Superior temporal gyrus (tissue), 1 donor: Measurements from ENCODE around the gene SPDYE3.
A peak's percentile ranks its signal among the peaks of the same experiment; 100 is the strongest.
"Not testable (repeated sequence)": the region's sequence is repeated elsewhere in the genome, so short reads cannot be mapped to it uniquely, and the experiment has no call there.

Source experiments
- DNase-seq: peaks from one replicate; pipeline ENCODE4 v3.0.0-alpha.2; 2016; ENCODE audit errors: extremely low spot score

The SPDYE3 gene

GRCh38 chr7:100288258-100288657 lies 19.2 kb upstream of the SPDYE3 start:
- not testable (repeated sequence) for DNase-seq

- not testable (repeated sequence) for DNase-seq
Observed at GRCh38 chr7:100292162-100292561, 15.3 kb upstream of the SPDYE3 start.

- DNase-seq: not testable (repeated sequence)
Observed at GRCh38 chr7:100295269-100295668, 12.2 kb upstream of the SPDYE3 start.

GRCh38 chr7:100297852-100298631 lies 9.5 kb upstream of the SPDYE3 start:
- not testable (repeated sequence) for DNase-seq

- DNase-seq: not testable (repeated sequence)
Observed at GRCh38 chr7:100298632-100298895, 8.9 kb upstream of the SPDYE3 start.

DNA sequence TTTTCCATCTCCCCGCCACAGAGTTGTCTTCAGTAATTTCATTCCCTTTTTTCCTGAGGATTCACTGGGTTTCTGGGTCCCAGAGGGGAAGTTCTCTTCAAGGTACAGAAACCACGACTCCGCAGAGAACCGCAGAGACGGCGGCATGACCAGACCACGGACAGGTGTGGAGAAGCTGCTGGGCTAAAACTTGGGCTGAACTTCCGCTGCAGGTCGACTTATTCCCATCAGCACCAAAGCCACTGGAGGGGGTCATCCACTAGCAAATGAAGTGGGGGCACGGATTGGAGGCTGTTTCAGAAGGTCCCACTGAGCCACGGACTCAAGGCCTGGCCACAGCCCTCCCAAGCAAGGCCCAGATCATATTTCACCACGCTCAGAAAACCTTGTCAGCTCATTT lies 3.0 kb upstream of the SPDYE3 start:
- not testable (repeated sequence) for DNase-seq

DNA sequence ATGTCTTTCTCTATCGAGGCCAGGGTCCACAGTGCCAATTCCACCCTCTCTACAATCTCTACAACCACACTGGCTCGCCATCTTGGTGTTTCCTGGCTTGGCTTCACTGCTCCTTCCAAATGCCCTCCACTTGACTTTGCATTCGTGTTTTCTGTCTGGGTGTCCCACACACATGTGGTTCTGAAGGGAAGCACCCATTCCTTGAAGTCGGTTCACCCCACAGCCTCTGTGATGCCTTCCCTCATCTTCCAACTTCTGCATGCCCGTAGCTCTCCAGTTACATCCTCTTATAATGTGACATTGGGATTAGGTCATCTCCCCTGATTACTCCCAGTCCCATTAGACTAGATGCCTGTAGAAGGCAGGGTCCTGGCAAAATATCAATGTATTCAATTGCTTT lies 10.8 kb downstream of the SPDYE3 start:
- not testable (repeated sequence) for DNase-seq

DNA sequence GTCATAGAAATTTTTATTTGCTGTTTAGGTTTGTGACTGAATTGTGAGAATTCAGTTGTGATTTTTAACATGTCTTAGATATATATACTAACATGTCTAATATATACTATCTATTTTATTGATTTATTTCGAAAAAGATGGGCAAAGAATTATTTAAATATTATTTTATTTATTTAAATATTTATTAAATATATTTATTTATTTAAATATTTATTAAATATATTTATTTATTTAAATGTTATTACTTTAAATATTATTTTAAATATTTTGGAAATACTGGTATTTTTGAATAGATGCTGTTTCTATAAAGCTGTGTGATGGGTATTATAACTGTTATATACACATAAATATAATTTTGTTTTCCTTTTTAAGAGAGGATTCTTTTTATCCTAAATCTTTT lies 14.1 kb downstream of the SPDYE3 start:
- DNase-seq: not testable (repeated sequence)

DNA sequence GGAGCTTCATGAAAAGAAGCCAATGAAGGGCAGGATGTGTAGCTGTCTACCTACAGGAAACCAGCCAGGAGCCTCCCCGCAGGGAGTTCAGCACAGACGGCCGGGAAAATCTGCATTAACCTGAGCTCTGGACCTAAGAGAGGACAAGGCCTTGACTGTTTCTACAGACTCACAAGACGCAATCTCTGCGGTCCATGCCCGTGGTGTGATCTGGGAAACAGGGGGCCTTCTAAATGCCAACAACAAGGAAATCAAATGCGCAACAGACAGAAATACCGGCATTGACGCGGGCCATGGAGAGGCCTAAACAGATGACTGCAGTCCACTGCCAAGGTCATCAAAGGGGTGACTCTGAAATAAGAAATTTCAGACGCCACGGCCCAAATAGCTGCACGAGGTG lies 16.7 kb downstream of the SPDYE3 start:
- DNase-seq: not testable (repeated sequence)

GRCh38 chr7:100325671-100326070 lies 18.2 kb downstream of the SPDYE3 start:
- DNase-seq: not testable (repeated sequence)

DNA sequence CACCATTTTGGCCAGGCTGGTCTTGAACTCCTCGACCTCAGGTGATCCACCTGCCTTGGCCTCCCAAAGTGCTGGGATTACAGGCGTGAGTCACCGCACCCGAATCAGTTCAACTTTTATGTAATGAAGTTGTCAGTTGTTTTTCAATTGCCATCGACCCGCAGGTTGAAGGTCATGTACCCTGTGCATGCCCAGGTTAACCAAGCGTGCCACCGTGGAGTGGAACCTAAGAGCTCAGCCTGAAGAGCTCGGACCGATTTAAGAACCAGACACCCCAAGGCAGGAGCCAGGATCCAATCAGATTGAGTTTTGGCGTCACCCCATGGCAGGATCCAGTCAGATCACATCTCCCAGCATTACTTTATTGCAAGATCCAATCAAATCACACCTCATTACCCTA lies 19.4 kb downstream of the SPDYE3 start:
- not testable (repeated sequence) for DNase-seq

- peak; percentile 91 for DNase-seq
Observed at GRCh38 chr7:100335566-100336466, 28.3 kb downstream of the SPDYE3 start.

DNA sequence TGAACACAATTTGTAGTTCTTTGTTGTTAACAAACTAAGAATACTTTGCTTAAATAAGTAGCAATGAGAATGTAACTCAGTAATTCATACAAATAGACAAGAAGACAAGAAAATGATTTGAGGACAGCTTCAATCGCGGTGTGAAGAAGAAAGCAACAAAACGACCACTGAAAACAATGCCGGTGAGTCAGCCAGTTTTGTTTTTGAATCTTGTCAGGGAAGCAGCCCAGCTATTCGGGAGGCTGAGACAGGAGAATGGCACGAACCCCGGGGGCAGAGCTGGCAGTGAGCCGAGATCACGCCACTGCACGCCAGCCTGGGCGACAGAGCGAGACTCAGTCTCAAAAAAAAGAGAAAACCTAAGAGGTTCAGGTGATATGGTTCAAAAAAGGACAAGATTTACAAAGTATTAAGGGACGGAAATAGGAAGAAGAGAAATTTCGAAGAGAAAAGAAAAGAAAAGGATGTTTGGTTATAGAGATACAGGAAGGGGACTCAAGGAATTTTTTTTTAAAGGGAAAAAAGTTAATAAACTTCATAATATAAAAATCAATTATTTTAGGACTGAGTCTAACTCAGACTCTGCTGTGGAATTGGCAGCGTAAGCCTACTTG lies 30.7 kb downstream of the SPDYE3 start:
- not testable (repeated sequence) for DNase-seq

GRCh38 chr7:100341286-100341685 lies 33.8 kb downstream of the SPDYE3 start:
- DNase-seq: not testable (repeated sequence)

- no peak for DNase-seq
Observed at GRCh38 chr7:100342765-100343164, 35.3 kb downstream of the SPDYE3 start.

DNA sequence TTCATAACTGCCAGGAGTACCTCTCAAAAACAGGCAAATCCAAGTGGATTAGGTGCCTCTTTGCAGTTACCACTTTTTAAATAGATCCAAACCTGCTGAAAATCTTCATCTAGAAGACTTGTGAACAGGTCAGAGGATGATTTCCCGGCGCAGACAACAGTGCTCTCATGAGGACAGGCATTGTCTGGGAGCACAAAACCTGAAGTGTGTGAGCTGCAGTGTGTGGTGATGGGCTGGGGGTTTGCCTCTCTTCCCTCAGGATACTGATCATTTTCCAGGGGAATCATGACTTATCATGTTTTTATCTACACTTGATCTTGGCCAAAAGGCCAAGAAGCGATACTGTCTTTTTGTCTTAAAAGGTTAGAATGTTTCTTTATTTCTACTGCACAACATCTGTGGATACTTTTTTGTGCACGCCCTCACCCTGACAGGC lies 36.6 kb downstream of the SPDYE3 start:
- not testable (repeated sequence) for DNase-seq

- not testable (repeated sequence) for DNase-seq
Observed at GRCh38 chr7:100344560-100345287, 37.2 kb downstream of the SPDYE3 start.

GRCh38 chr7:100345288-100345672 lies 37.8 kb downstream of the SPDYE3 start:
- DNase-seq: peak; percentile 71

DNA sequence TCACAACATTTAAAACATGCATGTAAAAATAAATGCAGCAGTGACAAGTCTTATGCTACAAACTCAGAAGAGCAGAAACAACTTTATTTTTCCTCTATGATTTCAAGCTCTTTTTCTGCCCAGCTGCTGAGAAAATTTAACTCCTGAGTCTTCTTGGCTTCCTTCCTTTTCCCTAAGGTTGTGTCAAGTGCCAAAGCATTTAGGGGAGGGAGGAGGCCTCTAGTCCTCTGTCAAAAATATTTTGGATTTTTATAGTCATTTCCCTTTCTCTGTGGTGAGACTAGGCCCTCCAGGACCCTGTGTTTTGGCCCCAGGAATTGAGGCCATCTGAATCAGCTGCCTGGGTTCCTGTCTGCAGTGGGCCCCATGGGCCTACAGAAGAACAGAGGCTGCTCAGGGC lies 39.4 kb downstream of the SPDYE3 start:
- DNase-seq: no peak

- no peak for DNase-seq
Observed at GRCh38 chr7:100348805-100349204, 41.3 kb downstream of the SPDYE3 start.

DNA sequence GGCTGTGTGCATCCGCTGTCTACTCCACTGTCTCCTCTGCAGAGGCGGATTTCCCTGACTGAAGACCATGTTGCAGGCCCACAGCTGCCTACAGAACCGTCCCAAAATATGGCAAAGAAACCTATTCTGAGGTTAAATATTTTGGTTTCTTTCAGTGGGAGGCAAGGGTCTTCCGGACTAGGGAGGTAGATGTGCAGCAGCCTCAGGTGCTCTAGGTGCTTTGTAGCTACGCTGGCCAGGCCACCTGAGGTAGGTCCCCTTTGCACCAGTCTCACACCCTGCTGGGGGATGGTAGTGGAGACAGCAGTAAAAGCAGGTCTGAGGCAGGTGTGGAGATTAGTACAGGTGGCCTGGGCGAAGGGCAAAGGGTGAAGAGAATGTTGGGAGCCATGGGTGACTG lies 42.3 kb downstream of the SPDYE3 start:
- DNase-seq: no peak

- DNase-seq: no peak
Observed at GRCh38 chr7:100351657-100352058, 44.2 kb downstream of the SPDYE3 start.
